Neuronal stem cell (in vitro differentiated cells): Measurements from ENCODE around the gene ALDH1L2.
"Not testable (repeated sequence)": the region's sequence is repeated elsewhere in the genome, so short reads cannot be mapped to it uniquely, and the experiment has no call there.

Source experiments
- DNase-seq: peaks from one replicate; pipeline ENCODE4 v3.0.0-alpha.2; 2013; ENCODE audit warnings: low spot score
- H2AFZ ChIP-seq: one replicate; pipeline ENCODE4 v1.6.1; 2013; ENCODE audit warnings: mild to moderate bottlenecking, low read length, inconsistent platforms
- H2AK5ac ChIP-seq: 2 replicates; pipeline ENCODE4 v1.6.1; 2013; ENCODE audit warnings: low read depth, mild to moderate bottlenecking, inconsistent platforms, low read length, moderate library complexity, mixed read lengths
- H2BK120ac ChIP-seq: 2 replicates; pipeline ENCODE4 v1.6.1; 2013; ENCODE audit warnings: low read depth, mild to moderate bottlenecking, inconsistent platforms, low read length, moderate library complexity, mixed read lengths
- H2BK12ac ChIP-seq: one replicate; pipeline ENCODE4 v1.6.1; 2013; ENCODE audit warnings: low read length, inconsistent platforms
- H2BK15ac ChIP-seq: 2 replicates; pipeline ENCODE4 v1.6.1; 2013; ENCODE audit warnings: mild to moderate bottlenecking, low read length, inconsistent platforms, mixed read lengths
- H2BK5ac ChIP-seq: one replicate; pipeline ENCODE4 v1.6.1; 2013; ENCODE audit warnings: inconsistent platforms, mild to moderate bottlenecking, low read length, moderate library complexity
- H3K14ac ChIP-seq: one replicate; pipeline ENCODE4 v1.6.1; 2013; ENCODE audit warnings: low read length, inconsistent platforms
- H3K18ac ChIP-seq: 2 replicates; pipeline ENCODE4 v1.6.1; 2013; ENCODE audit warnings: low read length, inconsistent platforms
- H3K23ac ChIP-seq: 2 replicates; pipeline ENCODE4 v1.6.1; 2013; ENCODE audit warnings: low read depth, mild to moderate bottlenecking, mixed read lengths, low read length, inconsistent platforms; ENCODE audit not compliant: poor library complexity
- H3K27ac ChIP-seq: replicated peaks from 3 replicates; pipeline ENCODE4 v1.5.1; 2013; ENCODE audit warnings: low read length, inconsistent platforms
- H3K27me3 ChIP-seq, 3 experiments: 2 replicates each; pipeline ENCODE4 v1.6.1; 2013; ENCODE audit warnings: low read length in 3 of 3, mild to moderate bottlenecking in 2 of 3, inconsistent platforms in 1 of 3, low read depth in 1 of 3, mixed read lengths in 1 of 3, moderate library complexity in 1 of 3; ENCODE audit not compliant: control insufficient read depth in 3 of 3, insufficient read depth in 3 of 3
- H3K36me3 ChIP-seq, 2 donors: replicated peaks in 1 of 2; 2 replicates each; pipeline ENCODE4 v1.6.1; 2013; ENCODE audit warnings: low read length in 2 of 2; ENCODE audit not compliant: control insufficient read depth in 2 of 2, insufficient read depth in 2 of 2
- H3K4ac ChIP-seq: 2 replicates; pipeline ENCODE4 v1.6.1; 2013; ENCODE audit warnings: inconsistent platforms, mild to moderate bottlenecking, low read length, moderate library complexity
- H3K4me1 ChIP-seq, 2 donors: 1 replicate in 1 of 2; 2 replicates in 1 of 2; pipeline ENCODE4 v1.6.1; 2013; ENCODE audit warnings: low read length in 2 of 2, low read depth in 1 of 2; ENCODE audit not compliant: control insufficient read depth in 2 of 2, insufficient read depth in 1 of 2
- H3K4me2 ChIP-seq: one replicate; pipeline ENCODE4 v1.6.1; 2013; ENCODE audit warnings: mild to moderate bottlenecking, low read length, inconsistent platforms; ENCODE audit not compliant: insufficient read depth, poor library complexity, severe bottlenecking
- H3K4me3 ChIP-seq, 2 donors: 2 replicates each; pipeline ENCODE4 v1.5.1; 2013; ENCODE audit warnings: low read length in 2 of 2, mild to moderate bottlenecking in 2 of 2, inconsistent platforms in 1 of 2, moderate library complexity in 1 of 2
- H3K79me1 ChIP-seq: one replicate; pipeline ENCODE4 v1.6.1; 2013; ENCODE audit warnings: low read depth, mild to moderate bottlenecking, inconsistent platforms, low read length, moderate library complexity
- H3K9ac ChIP-seq: one replicate; pipeline ENCODE4 v1.6.1; 2013; ENCODE audit warnings: mild to moderate bottlenecking, low read depth, low read length, inconsistent platforms; ENCODE audit not compliant: poor library complexity
- H3K9me3 ChIP-seq, 2 donors: replicated peaks in 1 of 2; 2 replicates each; pipeline versions ENCODE3 to v1.6.1; 2013; ENCODE audit warnings: low read length in 2 of 2, mild to moderate bottlenecking in 2 of 2, inconsistent platforms in 1 of 2, low read depth in 1 of 2, mixed read lengths in 1 of 2, moderate library complexity in 1 of 2; ENCODE audit not compliant: control insufficient read depth in 2 of 2, insufficient read depth in 1 of 2
- H4K8ac ChIP-seq: one replicate; pipeline ENCODE4 v1.6.1; 2013; ENCODE audit warnings: low read depth, mild to moderate bottlenecking, inconsistent platforms, low read length, moderate library complexity
- H4K91ac ChIP-seq: one replicate; pipeline ENCODE4 v1.6.1; 2013; ENCODE audit warnings: low read length, low read depth, mild to moderate bottlenecking, inconsistent platforms; ENCODE audit not compliant: poor library complexity
- WGBS, 2 donors: extraction: QIAGEN DNeasy Blood & Tissue Kit; methylation state at CpG; one replicate each; pipeline ENCODE4 v1.1.7; 2013; ENCODE audit warnings: missing lambda C conversion rate in 2 of 2, mixed read lengths in 1 of 2; ENCODE audit not compliant: insufficient read length in 2 of 2, insufficient replicate concordance in 1 of 2; ENCODE audit errors: extremely low coverage in 2 of 2; 5-methylcytosine and 5-hydroxymethylcytosine counted together

Gene ALDH1L2

GRCh38 chr12:104985206-104985605 is 99.1 kb downstream of the ALDH1L2 start:
- Histone ChIP-seq H2BK12ac (no peak overlapping the region), H3K9ac (no peak overlapping the region), H3K4me3 (no peak overlapping the region), H2AK5ac (no peak overlapping the region), H3K36me3 (peaks cover 0 to 27% of the 10 kb centered on the region in 2 donors), H3K27ac (no peak overlapping the region), H3K18ac (no peak overlapping the region), H3K4me1 (peaks cover 0 to 9% of the 10 kb centered on the region in 2 donors), H3K23ac (no peak overlapping the region), H4K91ac (no peak overlapping the region), H3K79me1 (peaks cover 2% of the 10 kb centered on the region), H3K14ac (no peak overlapping the region), H3K4me2 (no peak overlapping the region), H2BK15ac (no peak overlapping the region), H3K9me3 (peaks cover 0 to 19% of the 10 kb centered on the region in 2 donors), H2AFZ (peak overlapping the region; percentile 97), H4K8ac (no peak overlapping the region), H2BK5ac (no peak overlapping the region), H3K27me3 (peaks cover 0 to 2% (median 0%) of the 10 kb centered on the region in 3 experiments), H2BK120ac (no peak overlapping the region), H3K4ac (no peak overlapping the region)
- WGBS, 2 donors = no CpG with 5 or more reads among the region's 4 CpGs
- no peak for DNase-seq

DNA sequence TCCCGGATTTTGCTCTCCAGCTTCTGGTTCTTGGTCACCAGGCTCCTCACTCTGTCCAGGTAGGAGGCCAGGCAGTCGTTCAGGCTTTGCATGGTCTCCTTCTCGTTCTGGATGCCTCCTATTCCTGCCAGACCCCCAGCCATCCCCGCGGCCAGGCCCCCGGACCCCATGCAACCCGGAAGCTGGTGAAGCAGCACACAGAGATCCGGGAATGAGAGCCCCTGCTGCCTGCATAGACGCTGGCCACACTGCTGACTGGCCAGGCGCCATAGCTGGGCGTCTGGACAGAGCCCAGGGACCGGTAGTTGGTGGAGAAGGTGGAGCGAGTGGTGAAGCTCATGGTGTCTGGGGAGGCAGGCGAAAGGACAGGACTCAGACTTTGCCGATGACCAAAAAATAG is 106.6 kb downstream of the ALDH1L2 start:
- H2BK15ac ChIP-seq, H2AFZ ChIP-seq, H2BK5ac ChIP-seq, H3K27me3 ChIP-seq, H4K8ac ChIP-seq, H3K18ac ChIP-seq, H3K36me3 ChIP-seq, H3K4me1 ChIP-seq, H4K91ac ChIP-seq, H3K9ac ChIP-seq, H3K23ac ChIP-seq, H2BK120ac ChIP-seq, H2BK12ac ChIP-seq, H2AK5ac ChIP-seq, DNase-seq, H3K27ac ChIP-seq, H3K4ac ChIP-seq, H3K14ac ChIP-seq, H3K9me3 ChIP-seq, H3K4me3 ChIP-seq, H3K79me1 ChIP-seq: not testable (repeated sequence)
- WGBS, 2 donors = no CpG with 5 or more reads among the region's 15 CpGs
- H3K4me2 ChIP-seq = peak overlapping the region; percentile 11

DNA sequence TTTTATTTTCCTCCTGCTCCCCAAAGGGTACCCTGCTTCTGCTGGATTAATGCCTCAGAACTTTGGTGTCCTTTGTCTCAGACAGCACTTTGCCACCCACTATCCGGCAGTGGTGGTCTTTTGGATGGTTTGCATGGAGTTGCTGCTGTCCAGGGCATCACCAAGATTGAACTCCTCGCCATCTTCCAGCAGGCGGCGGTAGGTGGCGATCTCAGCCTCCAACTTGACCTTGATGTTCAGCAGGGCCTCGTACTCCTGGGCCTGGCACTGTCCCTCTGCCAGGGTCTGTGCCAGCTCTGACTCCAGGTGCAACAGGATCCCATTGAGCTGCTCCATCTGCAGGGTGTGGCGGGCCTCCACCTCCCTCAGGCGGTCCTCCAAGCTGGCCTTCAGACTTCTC is 107.6 kb downstream of the ALDH1L2 start:
- no peak overlapping the region for H3K4me2 ChIP-seq
- no peak overlapping the region for H4K8ac ChIP-seq
- WGBS, 2 donors = no CpG with 5 or more reads among the region's 8 CpGs
- no peak overlapping the region for H2AK5ac ChIP-seq
- H3K79me1 ChIP-seq = no peaks in the 10 kb centered on the region
- no peak overlapping the region for H3K27ac ChIP-seq
- H3K4me3 ChIP-seq = peak overlapping the region in 1 of 2 donors; percentile 50
- no peaks in the 10 kb centered on the region for H3K36me3 ChIP-seq
- no peak overlapping the region for H2BK12ac ChIP-seq
- peaks cover 0 to 9% (median 0%) of the 10 kb centered on the region in 3 experiments for H3K27me3 ChIP-seq
- no peak for DNase-seq
- no peak overlapping the region for H2BK5ac ChIP-seq
- H2AFZ ChIP-seq = no peak overlapping the region
- no peaks in the 10 kb centered on the region for H3K4me1 ChIP-seq
- no peak overlapping the region for H4K91ac ChIP-seq
- H3K4ac ChIP-seq = no peak overlapping the region
- H2BK120ac ChIP-seq = no peak overlapping the region
- H2BK15ac ChIP-seq = no peak overlapping the region
- no peak overlapping the region for H3K23ac ChIP-seq
- no peak overlapping the region for H3K14ac ChIP-seq
- H3K9me3 ChIP-seq = no peaks in the 10 kb centered on the region
- H3K18ac ChIP-seq = no peak overlapping the region
- H3K9ac ChIP-seq = no peak overlapping the region

GRCh38 chr12:104975587-104976343 is 108.5 kb downstream of the ALDH1L2 start:
- no peaks in the 10 kb centered on the region for H3K9me3 ChIP-seq
- no peak overlapping the region for H2BK15ac ChIP-seq
- no peak overlapping the region for H3K4ac ChIP-seq
- H3K9ac ChIP-seq = no peak overlapping the region
- H3K27me3 ChIP-seq = peaks cover 0 to 10% (median 0%) of the 10 kb centered on the region in 3 experiments
- H3K4me3 ChIP-seq = no peak overlapping the region
- no peaks in the 10 kb centered on the region for H3K4me1 ChIP-seq
- no peak overlapping the region for H3K27ac ChIP-seq
- H2BK120ac ChIP-seq = no peak overlapping the region
- H2AK5ac ChIP-seq = no peak overlapping the region
- no peak for DNase-seq
- H2AFZ ChIP-seq = no peak overlapping the region
- H4K91ac ChIP-seq = no peak overlapping the region
- H3K23ac ChIP-seq = no peak overlapping the region
- H3K79me1 ChIP-seq = no peaks in the 10 kb centered on the region
- H3K14ac ChIP-seq = no peak overlapping the region
- no peak overlapping the region for H2BK5ac ChIP-seq
- no peak overlapping the region for H3K18ac ChIP-seq
- H4K8ac ChIP-seq = no peak overlapping the region
- WGBS, 2 donors = no CpG with 5 or more reads among the region's 4 CpGs
- H3K4me2 ChIP-seq = no peak overlapping the region
- no peak overlapping the region for H2BK12ac ChIP-seq
- no peaks in the 10 kb centered on the region for H3K36me3 ChIP-seq
